GM19099 (cell line): ENCODE measurements around the gene ALDH3A1.

Source experiments
- POLR2A ChIP-seq: IDR thresholded peaks from 3 replicates; pipeline ENCODE4 v1.6.1; 2011; ENCODE audit warnings: low read depth; ENCODE audit not compliant: insufficient read length; ENCODE audit errors: extremely low read depth

ALDH3A1 gene

GRCh38 chr17:19747829-19748806 is at the start of gene ALDH3A1:
ALDH3A1 (minus strand) TSS chr17:19748298; CDS start chr17:19745129, 3,169 bp downstream.
- TF ChIP-seq POLR2A = no peak

- no peak for TF ChIP-seq POLR2A
Measured at GRCh38 chr17:19796457-19796856, 48.4 kb upstream of the ALDH3A1 start.

GRCh38 chr17:19791918-19792550 is 43.9 kb upstream of the ALDH3A1 start:
- TF ChIP-seq POLR2A = no peak

- no peak for TF ChIP-seq POLR2A
Measured at GRCh38 chr17:19787733-19788357, 39.7 kb upstream of the ALDH3A1 start.

DNA sequence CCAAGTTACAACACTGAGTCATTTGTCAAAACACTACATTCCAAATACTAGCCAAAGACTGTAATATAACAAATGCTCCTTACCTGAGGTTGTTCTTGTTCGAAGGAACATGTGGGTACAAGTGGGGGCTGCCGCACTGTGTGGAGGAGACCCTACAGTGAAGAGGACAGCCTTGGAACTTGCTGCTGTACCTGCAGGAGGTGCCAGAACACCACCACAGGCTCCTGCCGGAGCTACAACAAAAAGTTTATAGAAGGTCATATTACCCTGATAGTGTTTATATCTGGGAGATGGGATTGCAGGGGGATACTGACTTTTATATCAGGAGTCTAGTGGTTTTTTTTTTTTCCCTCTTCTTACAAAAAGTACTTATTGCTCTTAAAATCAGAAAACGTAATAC is 37.8 kb upstream of the ALDH3A1 start:
- TF ChIP-seq POLR2A = no peak

GRCh38 chr17:19781488-19782458 is 33.7 kb upstream of the ALDH3A1 start:
- no peak for TF ChIP-seq POLR2A

DNA sequence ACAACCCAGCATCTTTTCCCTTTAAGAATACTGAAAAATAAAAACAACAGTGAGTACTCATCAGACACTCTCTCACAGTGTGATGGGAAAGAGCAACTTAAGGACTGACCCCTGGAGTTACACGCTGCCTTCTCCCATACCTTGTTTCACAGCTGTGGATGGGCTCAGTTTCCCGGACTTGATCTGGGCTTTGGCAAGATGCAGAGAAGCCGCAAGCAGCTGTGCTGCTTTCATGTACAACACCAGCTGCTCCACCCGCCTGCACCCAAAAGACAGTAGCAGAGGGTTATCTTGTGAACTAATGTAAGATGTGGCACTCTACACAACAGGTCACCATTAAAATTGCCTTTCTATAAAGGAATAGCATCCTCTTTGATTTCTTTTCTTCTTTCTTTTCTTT is 32.7 kb upstream of the ALDH3A1 start:
- no peak for TF ChIP-seq POLR2A

GRCh38 chr17:19773534-19773933 is 25.4 kb upstream of the ALDH3A1 start:
- no peak for TF ChIP-seq POLR2A

DNA sequence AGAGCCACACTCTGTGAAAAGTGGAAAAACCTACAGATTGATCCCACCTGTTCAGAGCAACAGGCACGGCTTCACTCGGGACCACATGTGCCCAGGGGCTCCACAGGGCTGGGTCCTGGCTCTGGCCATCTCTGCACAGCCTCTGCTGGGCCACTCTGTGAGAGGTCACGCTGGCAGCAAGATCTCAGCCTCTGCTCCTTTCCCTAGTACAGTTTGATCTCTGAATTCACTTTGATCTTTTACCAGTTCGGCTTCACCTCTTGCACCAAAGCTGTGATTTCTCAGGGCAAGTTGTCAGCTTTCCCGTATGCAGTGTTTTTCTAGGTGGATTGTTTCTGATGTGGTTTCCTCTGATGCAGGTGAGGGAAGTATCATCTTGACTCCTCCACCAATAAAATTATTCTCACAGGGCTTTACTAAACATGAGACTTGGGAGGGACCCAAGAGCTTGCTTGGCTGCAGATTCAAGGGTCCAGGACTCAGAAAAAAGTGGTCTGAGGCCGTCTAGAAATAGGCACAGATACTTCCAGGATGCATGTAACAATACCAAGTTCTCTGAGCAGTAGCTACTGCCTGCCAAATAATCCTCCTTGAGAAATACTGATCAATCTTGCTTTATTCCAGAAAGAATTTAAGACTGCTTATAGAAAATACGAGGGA is 24.0 kb upstream of the ALDH3A1 start:
- TF ChIP-seq POLR2A = no peak

DNA sequence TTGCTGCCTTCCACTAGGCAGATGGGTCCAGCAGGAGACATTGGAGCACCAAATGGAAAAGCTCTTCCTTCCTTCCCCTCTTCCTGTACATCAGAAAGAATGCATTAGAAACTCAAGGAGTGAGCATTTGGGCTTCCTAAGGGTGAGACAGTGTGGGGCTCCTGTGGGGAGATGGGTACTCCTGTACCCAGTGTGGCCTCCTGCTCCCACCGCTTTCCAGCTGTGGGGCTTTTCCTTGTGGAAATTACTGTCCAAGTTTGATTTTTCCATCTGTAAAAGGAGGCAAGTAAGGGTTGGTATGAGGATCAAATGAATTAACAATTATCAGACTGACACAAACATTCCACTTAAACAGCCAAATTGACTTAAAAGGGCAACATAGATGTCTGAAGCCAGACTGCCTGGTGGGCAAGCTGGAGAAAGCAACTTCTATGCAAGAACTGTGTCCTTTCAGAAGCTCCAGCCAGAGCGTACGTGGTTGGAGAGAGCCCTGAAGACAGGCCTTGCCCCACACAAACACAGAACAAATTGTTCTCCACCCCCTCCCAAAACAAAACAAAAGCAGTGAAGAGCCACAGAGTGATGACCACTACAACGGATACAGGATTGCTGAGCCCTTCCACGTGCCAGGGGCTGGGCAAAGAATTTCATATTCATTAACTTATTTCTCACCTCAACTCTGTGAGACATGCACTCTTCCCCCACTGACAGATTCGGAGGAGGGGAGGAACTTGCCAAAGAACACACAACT is 23.1 kb upstream of the ALDH3A1 start:
- TF ChIP-seq POLR2A = no peak

- no peak for TF ChIP-seq POLR2A
Measured at GRCh38 chr17:19769946-19770652, 22.0 kb upstream of the ALDH3A1 start.

GRCh38 chr17:19768046-19768782 is 20.1 kb upstream of the ALDH3A1 start:
- no peak for TF ChIP-seq POLR2A
